ENCODE data around the gene RNF7. TPM values are rescaled to one million over a fixed set of nuclear protein-coding genes. Genes with fewer than 3 reads are reported as not detected.
A peak's percentile ranks its signal among the peaks of the same experiment; 100 is the strongest.

Gene RNF7
- polyA plus RNA-seq, 3 donors, result 92.2 to 206 (median 187) TPM

GRCh38 chr3:141767066-141767465 lies 29.0 kb downstream of the RNF7 start:
- Mint-ChIP-seq H3K27ac (no peak overlapping the region), H3K4me3 (no peak overlapping the region), H3K27me3 (ENCODE audit: low read depth in 3 of 3) (peaks cover 0 to 3% (median 1%) of the 10 kb centered on the region in 3 donors), H3K36me3 (no peaks in the 10 kb centered on the region), H3K9me3 (no peaks in the 10 kb centered on the region), H3K4me1 (no peaks in the 10 kb centered on the region)
- Histone ChIP-seq H3K9ac (ENCODE audit: insufficient read depth, low read length, poor library complexity, severe bottlenecking) (no peak overlapping the region), H3K36me3 (replicated peaks in 1 of 2; ENCODE audit: control insufficient read depth in 1 of 2, insufficient read depth in 2 of 2, low read length in 2 of 2) (no peaks in the 10 kb centered on the region), H3K4me2 (replicated peaks; ENCODE audit: extremely low read depth, low read length, poor library complexity, severe bottlenecking) (no peak overlapping the region), H2AFZ (ENCODE audit: insufficient read depth, low read depth, low read length, poor library complexity, severe bottlenecking) (no peak overlapping the region), H4K20me1 (ENCODE audit: insufficient read depth, low read length) (no peaks in the 10 kb centered on the region), H3K27ac (ENCODE audit: low read depth in 1 of 2, low read length in 2 of 2) (no peak overlapping the region), H3K4me3 (replicated peaks in 1 of 3; ENCODE audit: low read depth in 2 of 3, low read length in 3 of 3) (no peak overlapping the region), H3K27me3 (ENCODE audit: control insufficient read depth in 2 of 2, insufficient read depth in 2 of 2, low read length in 2 of 2) (no peaks in the 10 kb centered on the region), H3K9me3 (replicated peaks in 1 of 2; ENCODE audit: control insufficient read depth in 1 of 2, insufficient read depth in 1 of 2, low read length in 2 of 2) (no peaks in the 10 kb centered on the region), H3K79me2 (ENCODE audit: insufficient read depth, low read length) (no peaks in the 10 kb centered on the region), H3K4me1 (ENCODE audit: control insufficient read depth in 1 of 2, insufficient read depth in 2 of 2, low read length in 2 of 2) (peaks cover 9 to 10% of the 10 kb centered on the region in 2 donors)
- WGBS (ENCODE audit: insufficient coverage), result no CpG with 5 or more reads among the region's 2 CpGs
- intact Hi-C loops (cut with micrococcal nuclease), result no loop called here
- no peak for DNase-seq
- no peak for TF ChIP-seq CTCF (IDR thresholded peaks at IDR 0.05)

- H3K36me3 Mint-ChIP-seq, result no peaks in the 10 kb centered on the region
- no peak overlapping the region for H3K4me3 Mint-ChIP-seq
- TF ChIP-seq CTCF (IDR thresholded peaks at IDR 0.05), result no peak
- H3K9me3 Mint-ChIP-seq, result no peaks in the 10 kb centered on the region
- Histone ChIP-seq H3K9me3 (replicated peaks in 1 of 2; ENCODE audit: control insufficient read depth in 1 of 2, insufficient read depth in 1 of 2, low read length in 2 of 2) (no peaks in the 10 kb centered on the region), H3K4me1 (ENCODE audit: control insufficient read depth in 1 of 2, insufficient read depth in 2 of 2, low read length in 2 of 2) (peaks cover 9 to 10% of the 10 kb centered on the region in 2 donors), H2AFZ (ENCODE audit: insufficient read depth, low read depth, low read length, poor library complexity, severe bottlenecking) (no peak overlapping the region), H3K9ac (ENCODE audit: insufficient read depth, low read length, poor library complexity, severe bottlenecking) (no peak overlapping the region), H3K27ac (ENCODE audit: low read depth in 1 of 2, low read length in 2 of 2) (no peak overlapping the region), H3K4me2 (replicated peaks; ENCODE audit: extremely low read depth, low read length, poor library complexity, severe bottlenecking) (no peak overlapping the region), H3K79me2 (ENCODE audit: insufficient read depth, low read length) (no peaks in the 10 kb centered on the region), H4K20me1 (ENCODE audit: insufficient read depth, low read length) (no peaks in the 10 kb centered on the region), H3K36me3 (replicated peaks in 1 of 2; ENCODE audit: control insufficient read depth in 1 of 2, insufficient read depth in 2 of 2, low read length in 2 of 2) (no peaks in the 10 kb centered on the region), H3K4me3 (replicated peaks in 1 of 3; ENCODE audit: low read depth in 2 of 3, low read length in 3 of 3) (no peak overlapping the region), H3K27me3 (ENCODE audit: control insufficient read depth in 2 of 2, insufficient read depth in 2 of 2, low read length in 2 of 2) (no peaks in the 10 kb centered on the region)
- H3K27me3 Mint-ChIP-seq (ENCODE audit: low read depth in 3 of 3), result peaks cover 0 to 3% (median 1%) of the 10 kb centered on the region in 3 donors
- no peak for DNase-seq
- H3K27ac Mint-ChIP-seq, result peak overlapping the region in 1 of 7 donors; percentile 31
- intact Hi-C loops (cut with micrococcal nuclease), result no loop called here
- 84% methylated on average over 2 of the region's 6 CpGs for WGBS (ENCODE audit: insufficient coverage)
- H3K4me1 Mint-ChIP-seq, result no peaks in the 10 kb centered on the region
Observed at GRCh38 chr3:141769221-141769894, 31.3 kb downstream of the RNF7 start.

Measured in CD14-positive monocyte (primary cell).